Measurements from ENCODE around the gene TFPI2.
A peak's percentile ranks its signal among the peaks of the same experiment; 100 is the strongest.

The TFPI2 gene

GRCh38 chr7:93927585-93927984, 37.0 kb upstream of the TFPI2 start:
- no peak for TF ChIP-seq CTCF (IDR thresholded peaks at IDR 0.05; ENCODE audit: borderline replicate concordance, control extremely low read depth, extremely low read depth, insufficient read depth, missing control alignments)
- in situ Hi-C loops (cut with MboI; ENCODE audit: low sequenced_read_pairs, unreplicated experiment), result no loop called here
- DNase-seq (ENCODE audit: low spot score), result no peak

GRCh38 chr7:93926800-93927199, 36.2 kb upstream of the TFPI2 start:
- no peak for TF ChIP-seq CTCF (IDR thresholded peaks at IDR 0.05; ENCODE audit: borderline replicate concordance, control extremely low read depth, extremely low read depth, insufficient read depth, missing control alignments)
- in situ Hi-C loops (cut with MboI; ENCODE audit: low sequenced_read_pairs, unreplicated experiment), result no loop called here
- no peak for DNase-seq (ENCODE audit: low spot score)

- DNase-seq (ENCODE audit: low spot score), result no peak
- in situ Hi-C loops (cut with MboI; ENCODE audit: low sequenced_read_pairs, unreplicated experiment), result loop anchor here (25.0 kb wide), 1 partner anchor 463 kb away; the partner anchor contains the start of gene COL1A2
- no peak for TF ChIP-seq CTCF (IDR thresholded peaks at IDR 0.05; ENCODE audit: borderline replicate concordance, control extremely low read depth, extremely low read depth, insufficient read depth, missing control alignments)
Observed at GRCh38 chr7:93923942-93924341, 33.4 kb upstream of the TFPI2 start.

GRCh38 chr7:93923296-93923695, 32.7 kb upstream of the TFPI2 start:
- in situ Hi-C loops (cut with MboI; ENCODE audit: low sequenced_read_pairs, unreplicated experiment), result loop anchor here (25.0 kb wide), 1 partner anchor 464 kb away; the partner anchor contains the start of gene COL1A2
- DNase-seq (ENCODE audit: low spot score), result no peak
- no peak for TF ChIP-seq CTCF (IDR thresholded peaks at IDR 0.05; ENCODE audit: borderline replicate concordance, control extremely low read depth, extremely low read depth, insufficient read depth, missing control alignments)

- in situ Hi-C loops (cut with MboI; ENCODE audit: low sequenced_read_pairs, unreplicated experiment), result loop anchor here (25.0 kb wide), 1 partner anchor 465 kb away; the partner anchor contains the start of gene COL1A2
- peak; percentile 34 for TF ChIP-seq CTCF (IDR thresholded peaks at IDR 0.05; ENCODE audit: borderline replicate concordance, control extremely low read depth, extremely low read depth, insufficient read depth, missing control alignments)
- peak; percentile 66 for DNase-seq (ENCODE audit: low spot score)
Observed at GRCh38 chr7:93921607-93922566, 31.3 kb upstream of the TFPI2 start, which contains the start of gene GNG11. GNG11 (plus strand) TSS chr7:93921735; CDS start chr7:93922138, 403 bp downstream.

- no peak for TF ChIP-seq CTCF (IDR thresholded peaks at IDR 0.05; ENCODE audit: borderline replicate concordance, control extremely low read depth, extremely low read depth, insufficient read depth, missing control alignments)
- DNase-seq (ENCODE audit: low spot score), result no peak
- in situ Hi-C loops (cut with MboI; ENCODE audit: low sequenced_read_pairs, unreplicated experiment), result loop anchor here (25.0 kb wide), 1 partner anchor 466 kb away; the partner anchor contains the start of gene COL1A2
Observed at GRCh38 chr7:93921186-93921585, 30.6 kb upstream of the TFPI2 start.
